Measurements from ENCODE around the gene RAG1. TPM values are rescaled to one million over a fixed set of nuclear protein-coding genes. Genes with fewer than 3 reads are reported as not detected.
A peak's percentile ranks its signal among the peaks of the same experiment; 100 is the strongest.

The RAG1 gene
- total and polyA plus RNA-seq, 2 of the 8 experiments (the other 6 are each of a cell fraction or from before 2014, with no cell fraction given): 0.14 to 0.58 TPM

DNA sequence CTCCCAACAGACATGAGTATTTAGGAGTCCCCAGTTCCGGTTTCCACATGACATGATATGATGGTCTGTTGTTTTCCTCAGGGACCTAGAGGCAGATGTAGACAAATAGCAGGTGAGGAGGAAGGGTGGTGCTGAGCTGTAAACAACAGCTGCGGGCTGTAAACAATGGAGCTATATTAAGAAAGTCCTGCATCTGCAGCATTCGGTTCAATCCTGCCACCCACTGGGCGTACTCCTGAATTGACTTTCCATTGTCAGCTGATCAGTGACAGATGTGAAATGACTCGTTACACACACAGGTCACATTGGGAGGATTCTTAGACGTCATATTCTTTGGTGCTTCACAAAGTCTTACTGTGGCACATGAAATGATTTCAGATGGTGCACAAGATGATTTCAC is 26.8 kb upstream of the RAG1 start (continued):
- peak in 1 of 2 experiments; percentile 49; a peak in 1 of 3 replicates for TF ChIP-seq EP300 (IDR thresholded peaks at IDR 0.05; ENCODE audit: borderline replicate concordance in 1 of 2, low read depth in 2 of 2, low read length in 2 of 2)
- TF ChIP-seq RAD21 (IDR thresholded peaks at IDR 0.05 in 1 of 2, conservative IDR thresholded peaks at IDR 0.05 in 1 of 2; ENCODE audit: low read depth in 2 of 2, low read length in 2 of 2): peak; percentile 47 to 58
- 0 out of 4 replicates have a peak, but pooled peaks of 1 of the 2 experiments have one; percentile 56 for TF ChIP-seq SIN3A (conservative IDR thresholded peaks at IDR 0.05 in 1 of 2, IDR thresholded peaks at IDR 0.05 in 1 of 2; ENCODE audit: low read depth in 1 of 2, low read length in 2 of 2)
- no peak for TF ChIP-seq SP4 (IDR thresholded peaks at IDR 0.05; ENCODE audit: low read length)
- TF ChIP-seq CHD2 (IDR thresholded peaks at IDR 0.05; ENCODE audit: low read length): no peak
- TF ChIP-seq SAP30 (IDR thresholded peaks at IDR 0.05; ENCODE audit: insufficient read depth, insufficient replicate concordance, low read length): no peak
- TF ChIP-seq ASH2L (IDR thresholded peaks at IDR 0.05; ENCODE audit: low read length): peak; percentile 27
